ENCODE data around the gene PDE1A. TPM values are rescaled to one million over a fixed set of nuclear protein-coding genes. Genes with fewer than 3 reads are reported as not detected.
"Not testable (repeated sequence)": the region's sequence is repeated elsewhere in the genome, so short reads cannot be mapped to it uniquely, and the experiment has no call there.

The PDE1A gene
- total RNA-seq, 1 experiment from 2014 or later = 7.0 TPM

DNA sequence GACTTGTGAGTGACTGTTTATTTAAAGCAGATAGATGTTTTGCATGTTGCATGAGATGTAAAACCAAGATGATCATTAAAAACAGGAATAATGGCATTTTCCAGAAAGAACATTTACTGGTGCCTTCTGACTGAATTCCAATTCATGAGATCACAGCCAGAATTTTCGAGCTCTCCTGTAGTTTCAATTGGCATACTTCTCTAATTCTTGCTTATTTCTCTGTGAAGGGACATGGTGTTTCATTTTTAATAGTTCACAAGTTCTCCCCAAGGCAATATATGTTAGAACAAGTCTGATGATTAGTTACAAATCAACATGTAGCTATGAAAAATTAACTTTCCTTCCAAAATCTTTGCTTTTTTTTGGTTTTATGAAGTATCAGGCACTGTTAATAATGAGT, 105.7 kb downstream of the PDE1A start:
- no peak overlapping the region for H3K4me3 ChIP-seq
- no peak for DNase-seq
- H3K9me3 ChIP-seq = no peaks in the 10 kb centered on the region
- H3K36me3 ChIP-seq = no peaks in the 10 kb centered on the region
- no peaks in the 10 kb centered on the region for H3K27me3 ChIP-seq

DNA sequence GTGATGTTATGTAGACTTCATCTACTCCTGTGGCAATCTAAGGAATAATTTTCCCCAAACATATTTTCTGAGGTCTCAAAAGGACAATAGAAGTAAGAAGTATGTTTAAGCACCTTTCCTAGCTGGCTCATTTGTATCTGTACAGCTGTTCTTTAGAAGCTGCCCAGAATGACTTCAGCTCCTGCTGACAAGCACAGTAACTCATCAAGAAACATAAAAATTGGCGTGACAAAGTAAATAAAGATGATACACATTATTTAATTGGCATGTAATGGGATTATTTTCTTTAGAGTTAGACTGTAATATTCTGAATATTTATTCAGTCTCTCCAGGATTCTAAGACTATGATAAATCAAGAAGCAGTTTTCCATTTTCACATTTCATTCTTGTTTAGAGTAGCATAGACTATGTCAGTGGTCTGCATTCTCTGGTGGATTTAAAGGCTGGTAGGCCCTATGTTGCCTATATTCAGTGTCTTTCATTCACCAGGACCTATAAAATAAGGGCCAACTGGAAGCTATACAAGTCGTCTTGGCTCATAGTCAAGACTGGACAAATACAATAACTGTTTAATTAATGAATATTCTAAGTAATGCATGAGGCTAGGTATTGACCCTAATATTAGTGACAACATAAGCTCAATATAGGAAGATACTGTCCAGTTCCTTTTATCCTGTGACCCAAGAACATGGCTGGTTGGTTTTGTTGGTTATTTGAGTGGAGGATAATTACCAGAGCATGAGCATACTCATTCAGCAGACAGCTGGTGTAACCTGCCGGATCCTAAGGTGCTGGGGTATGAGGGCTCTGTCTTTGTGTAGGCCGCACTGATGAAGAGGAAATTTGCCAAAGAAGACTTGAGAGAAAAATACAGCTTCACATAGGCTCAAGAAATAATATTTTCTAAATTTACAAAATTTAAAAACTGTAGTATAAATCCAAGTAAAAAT, 107.0 kb downstream of the PDE1A start:
- Histone ChIP-seq H3K27me3 (no peaks in the 10 kb centered on the region), H3K36me3 (no peaks in the 10 kb centered on the region), H3K4me3 (no peak overlapping the region), H3K9me3 (no peaks in the 10 kb centered on the region)
- DNase-seq = peak; percentile 46

DNA sequence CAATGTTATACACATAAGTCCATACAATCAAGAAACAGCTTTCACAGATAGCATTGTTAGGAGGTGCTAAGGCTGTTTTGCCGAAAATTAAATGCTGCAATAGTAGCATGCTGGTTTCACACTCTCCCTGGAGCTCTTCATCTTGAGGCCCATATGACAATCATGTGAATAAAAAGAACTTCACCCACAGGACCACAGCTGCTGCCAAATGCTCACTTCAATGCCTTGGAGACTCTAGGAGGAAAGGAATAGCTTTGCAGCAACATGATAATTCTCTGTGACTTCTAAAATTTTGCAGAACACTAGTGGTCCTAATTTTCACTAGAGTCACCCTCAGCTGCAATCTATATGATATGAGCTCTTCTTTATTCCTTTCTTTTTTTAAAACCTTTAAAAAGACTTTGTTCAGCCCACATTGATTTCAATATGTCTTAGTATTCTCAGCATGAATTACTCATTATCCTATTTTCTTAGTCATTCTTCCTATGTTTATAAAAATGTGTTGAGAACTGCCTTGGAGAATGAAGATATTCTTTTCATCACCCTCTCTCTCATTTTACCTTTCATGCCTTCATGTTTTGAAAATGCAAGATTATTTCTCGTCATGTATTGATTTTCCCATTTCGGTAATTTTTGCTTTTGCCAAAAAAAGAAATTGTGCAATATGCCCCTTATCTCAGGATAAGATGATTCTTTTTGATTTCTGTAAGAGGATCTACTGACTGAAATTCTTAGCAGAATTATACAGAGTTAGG, 108.2 kb downstream of the PDE1A start:
- Histone ChIP-seq H3K9me3 (no peaks in the 10 kb centered on the region), H3K27me3 (no peaks in the 10 kb centered on the region), H3K36me3 (no peaks in the 10 kb centered on the region), H3K4me3 (no peak overlapping the region)
- peak; percentile 51 for DNase-seq

DNA sequence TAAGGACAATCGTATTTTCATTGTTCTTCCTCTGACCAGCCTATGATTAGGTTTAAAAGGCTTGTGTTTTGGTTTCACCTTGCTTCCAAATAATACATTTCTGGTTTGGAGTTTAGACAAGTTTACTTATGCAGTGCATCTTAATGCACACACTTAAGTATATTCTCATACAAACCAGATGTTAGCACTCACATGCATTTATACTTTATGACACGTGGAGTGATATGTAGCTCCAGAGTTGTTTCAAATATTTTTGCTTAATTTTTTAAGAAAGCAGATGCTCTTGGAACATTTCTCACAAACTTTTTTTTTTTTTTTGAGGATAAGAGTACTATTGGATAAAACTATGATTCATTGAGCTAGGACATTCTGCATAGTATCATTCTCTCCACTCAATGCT, 109.9 kb downstream of the PDE1A start:
- no peaks in the 10 kb centered on the region for H3K9me3 ChIP-seq
- no peak overlapping the region for H3K4me3 ChIP-seq
- no peaks in the 10 kb centered on the region for H3K27me3 ChIP-seq
- H3K36me3 ChIP-seq = no peaks in the 10 kb centered on the region
- no peak for DNase-seq

DNA sequence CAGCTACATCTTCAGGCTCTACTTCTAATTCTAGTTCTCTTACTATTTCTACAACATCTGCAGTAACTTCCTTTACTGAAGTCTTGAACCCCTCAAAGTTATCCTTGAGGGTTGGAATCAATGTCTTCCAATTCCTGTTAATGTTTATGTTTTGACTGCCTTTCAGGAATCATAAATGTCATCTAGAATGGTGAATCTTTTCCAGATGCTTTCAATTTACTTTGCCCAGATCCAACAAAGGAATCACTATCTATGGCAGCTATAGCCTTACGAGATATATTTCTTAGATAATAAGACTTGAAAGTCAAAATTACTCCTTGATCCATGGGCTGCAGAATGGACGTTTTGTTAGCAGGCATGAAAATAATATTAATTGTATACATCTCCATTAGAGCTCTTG, 123.9 kb downstream of the PDE1A start:
- no peak for DNase-seq
- Histone ChIP-seq H3K4me3 (no peak overlapping the region), H3K27me3 (no peaks in the 10 kb centered on the region), H3K36me3 (no peaks in the 10 kb centered on the region), H3K9me3 (no peaks in the 10 kb centered on the region)

DNA sequence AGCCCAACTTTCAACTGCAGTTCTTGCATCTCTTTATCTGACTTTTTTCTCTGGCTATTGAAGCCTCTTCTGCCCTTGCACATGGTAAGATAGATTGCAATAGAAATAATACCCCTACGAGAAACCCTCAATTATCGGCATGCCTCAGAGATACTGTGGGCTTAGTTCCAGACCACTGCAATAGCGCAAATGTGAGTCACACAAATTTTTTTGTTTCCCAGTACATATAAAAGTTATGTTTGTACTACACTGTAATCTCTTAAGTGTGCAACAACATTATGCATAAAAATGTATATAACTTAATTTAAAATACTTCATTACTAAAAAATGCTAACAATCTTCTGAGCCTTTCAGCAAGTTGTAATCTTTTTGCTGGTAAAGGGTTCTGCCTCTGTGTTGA, 124.7 kb downstream of the PDE1A start:
- Histone ChIP-seq H3K27me3 (no peaks in the 10 kb centered on the region), H3K36me3 (no peaks in the 10 kb centered on the region), H3K4me3 (no peak overlapping the region), H3K9me3 (no peaks in the 10 kb centered on the region)
- peak; percentile 68 for DNase-seq

DNA sequence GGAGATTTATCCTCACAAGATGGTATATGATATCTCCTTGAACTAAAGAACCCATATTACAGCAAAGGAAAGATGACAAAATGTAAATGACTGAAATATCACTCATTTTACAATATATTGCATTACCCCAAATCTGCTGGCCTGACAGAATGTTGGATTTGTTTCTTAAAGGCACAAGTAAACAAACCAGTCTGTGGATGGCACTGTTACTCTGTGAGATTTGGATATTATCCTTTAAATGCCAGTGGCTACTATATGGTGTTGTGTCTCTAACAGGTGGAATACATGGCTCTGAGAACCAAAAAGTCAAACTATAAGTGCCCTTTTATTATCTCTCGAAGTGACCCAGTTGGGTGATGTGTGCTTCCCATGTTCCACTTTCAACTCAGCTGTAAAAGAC, 125.7 kb downstream of the PDE1A start:
- H3K36me3 ChIP-seq = no peaks in the 10 kb centered on the region
- H3K9me3 ChIP-seq = no peaks in the 10 kb centered on the region
- DNase-seq = no peak
- H3K27me3 ChIP-seq = no peaks in the 10 kb centered on the region
- no peak overlapping the region for H3K4me3 ChIP-seq

DNA sequence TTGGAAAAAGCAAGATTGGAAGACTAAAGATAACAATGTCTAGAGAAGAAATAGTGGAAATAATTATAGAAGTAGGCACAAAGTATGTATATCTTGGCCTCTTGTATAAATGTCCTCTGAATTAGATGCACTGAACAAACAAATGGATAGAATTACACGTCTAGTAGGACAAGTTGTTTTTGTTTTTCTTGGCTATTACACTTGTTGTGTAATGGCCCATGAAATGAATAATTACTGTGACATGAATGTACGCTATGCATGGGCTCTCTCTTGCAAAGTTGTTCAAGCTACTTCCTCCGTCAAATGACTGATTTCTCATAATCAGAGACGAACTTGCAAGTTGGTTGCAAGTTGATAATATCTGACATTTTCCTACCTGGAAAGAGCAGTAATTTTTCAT, 126.2 kb downstream of the PDE1A start:
- no peaks in the 10 kb centered on the region for H3K27me3 ChIP-seq
- no peaks in the 10 kb centered on the region for H3K9me3 ChIP-seq
- DNase-seq = no peak
- no peaks in the 10 kb centered on the region for H3K36me3 ChIP-seq
- no peak overlapping the region for H3K4me3 ChIP-seq

DNA sequence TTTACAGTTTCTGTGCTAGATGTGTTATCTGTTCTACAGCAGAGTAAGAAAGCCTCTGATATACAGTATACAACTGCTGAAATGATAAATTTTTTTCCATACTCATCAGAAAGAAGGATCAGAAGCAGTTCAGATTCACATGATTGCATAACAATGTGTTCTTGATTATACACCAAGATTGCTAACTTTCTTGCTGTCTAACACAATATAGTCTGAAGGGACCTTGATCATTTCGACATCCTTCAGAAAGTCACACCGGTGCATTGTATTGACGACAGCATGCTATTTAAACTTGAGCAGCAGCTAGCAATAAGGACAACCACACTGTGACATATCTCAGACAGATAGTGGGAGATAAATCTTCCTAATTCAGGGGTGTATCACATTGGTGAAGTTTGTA, 127.2 kb downstream of the PDE1A start:
- Histone ChIP-seq H3K9me3 (no peaks in the 10 kb centered on the region), H3K36me3 (no peaks in the 10 kb centered on the region)

DNA sequence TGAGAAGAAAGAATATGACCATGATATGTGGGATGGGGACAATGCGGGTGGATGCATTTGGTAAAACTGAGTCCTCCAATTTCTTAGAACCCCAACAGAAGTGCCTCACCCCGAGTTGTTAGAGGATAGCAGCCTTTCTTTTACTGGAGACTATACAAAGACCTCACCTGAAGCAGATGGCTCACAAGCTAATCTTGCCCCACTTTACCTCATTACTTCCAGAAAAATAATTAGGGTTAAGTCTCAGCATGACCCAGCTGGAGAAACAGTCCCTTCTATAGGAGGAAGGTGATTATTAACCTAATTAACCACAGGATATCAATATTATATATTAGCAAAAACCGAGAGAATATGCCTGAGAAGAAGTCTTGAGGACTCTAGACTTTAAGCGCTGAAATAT, 128.4 kb downstream of the PDE1A start:
- Histone ChIP-seq H3K27me3 (no peaks in the 10 kb centered on the region), H3K9me3 (no peaks in the 10 kb centered on the region), H3K4me3 (no peak overlapping the region), H3K36me3 (no peaks in the 10 kb centered on the region)
- no peak for DNase-seq

More for the DNA sequence above, 127.2 kb downstream of the PDE1A start:
- no peaks in the 10 kb centered on the region for H3K27me3 ChIP-seq
- DNase-seq = no peak
- no peak overlapping the region for H3K4me3 ChIP-seq

DNA sequence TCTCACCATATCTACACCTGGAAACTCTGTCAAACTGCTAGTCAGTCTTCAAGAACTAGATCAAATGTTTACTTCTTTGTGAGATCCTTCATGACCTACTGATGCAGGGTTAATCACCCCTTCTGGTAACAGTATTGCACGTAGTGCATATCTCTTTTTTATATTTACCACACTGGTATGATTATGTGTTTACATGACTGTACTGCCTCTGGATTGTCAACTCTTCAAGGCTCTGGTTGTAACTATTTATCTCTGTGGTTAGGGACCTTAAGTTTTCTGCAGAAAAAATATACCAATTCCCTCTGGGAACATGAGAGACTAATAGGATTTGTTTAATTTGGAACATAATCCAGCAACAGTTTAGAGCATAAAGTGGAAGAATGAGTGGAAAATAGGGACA, 135.5 kb downstream of the PDE1A start:
- no peaks in the 10 kb centered on the region for H3K9me3 ChIP-seq
- no peak for DNase-seq
- no peaks in the 10 kb centered on the region for H3K27me3 ChIP-seq
- H3K4me3 ChIP-seq = no peak overlapping the region
- no peaks in the 10 kb centered on the region for H3K36me3 ChIP-seq

DNA sequence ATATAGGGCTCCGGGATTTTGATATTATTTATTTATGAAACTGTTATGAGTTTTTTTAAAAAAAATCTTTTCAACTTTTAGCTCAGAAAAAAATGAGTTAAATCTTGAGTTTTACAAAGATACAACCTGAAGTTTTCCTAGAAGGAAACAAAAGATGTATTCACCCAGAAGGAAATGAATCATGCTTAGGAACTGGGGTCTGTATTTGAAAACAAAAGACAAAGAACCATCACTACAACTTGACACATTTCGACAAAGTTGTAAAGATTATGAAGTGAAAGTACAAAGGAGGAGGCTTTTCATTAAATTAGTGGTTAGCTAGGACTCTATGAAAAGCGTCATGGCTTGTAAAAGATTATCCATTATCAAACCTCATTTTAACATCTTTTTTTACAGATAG, 143.3 kb downstream of the PDE1A start:
- DNase-seq = no peak
- no peaks in the 10 kb centered on the region for H3K27me3 ChIP-seq
- no peaks in the 10 kb centered on the region for H3K9me3 ChIP-seq
- no peak overlapping the region for H3K4me3 ChIP-seq
- H3K36me3 ChIP-seq = no peaks in the 10 kb centered on the region

DNA sequence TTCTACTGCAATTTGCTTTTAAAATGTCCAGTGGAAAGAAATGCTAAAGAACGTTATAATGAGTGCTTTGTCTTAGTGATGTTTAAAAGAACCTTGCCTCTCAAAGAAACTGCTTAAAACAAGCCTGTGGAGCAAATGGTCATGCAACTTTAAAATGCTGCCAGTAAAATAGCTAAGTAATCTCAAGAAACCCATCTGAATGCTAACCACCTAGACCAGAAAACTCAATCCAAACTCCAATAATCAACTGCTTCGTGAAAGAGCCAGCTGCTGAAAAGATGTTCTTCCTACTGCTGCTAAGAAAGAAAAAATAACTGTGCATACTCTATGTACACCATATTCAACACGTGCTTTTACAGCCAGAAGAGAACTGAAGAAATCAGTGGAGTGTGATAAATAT, 145.6 kb downstream of the PDE1A start:
- no peak for DNase-seq
- Histone ChIP-seq H3K4me3 (no peak overlapping the region), H3K36me3 (no peaks in the 10 kb centered on the region), H3K9me3 (0 out of 2 replicates have a peak, but pooled peaks cover 6% of the 10 kb centered on the region), H3K27me3 (no peaks in the 10 kb centered on the region)

DNA sequence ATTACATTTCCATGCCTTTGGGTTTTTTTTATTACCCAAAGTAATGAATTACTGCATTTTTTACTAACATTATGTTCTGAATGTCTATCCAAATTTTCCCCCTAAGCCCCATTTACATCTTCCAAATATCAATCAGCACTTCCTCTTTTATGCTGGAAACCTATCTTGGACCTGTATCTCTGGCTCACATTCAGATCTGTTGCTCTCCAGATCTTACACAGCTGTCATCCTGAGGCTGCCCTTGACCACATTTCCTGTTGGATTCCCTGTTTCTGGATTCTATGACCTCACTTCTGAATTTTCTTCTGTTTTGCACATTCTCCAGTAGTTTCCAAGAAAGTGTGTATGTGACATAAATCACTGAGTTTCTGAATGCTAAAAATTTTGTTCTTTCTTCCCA, 146.7 kb downstream of the PDE1A start:
- no peaks in the 10 kb centered on the region for H3K36me3 ChIP-seq
- no peak overlapping the region for H3K4me3 ChIP-seq
- 0 out of 2 replicates have a peak, but pooled peaks cover 6% of the 10 kb centered on the region for H3K9me3 ChIP-seq
- H3K27me3 ChIP-seq = no peaks in the 10 kb centered on the region
- no peak for DNase-seq

DNA sequence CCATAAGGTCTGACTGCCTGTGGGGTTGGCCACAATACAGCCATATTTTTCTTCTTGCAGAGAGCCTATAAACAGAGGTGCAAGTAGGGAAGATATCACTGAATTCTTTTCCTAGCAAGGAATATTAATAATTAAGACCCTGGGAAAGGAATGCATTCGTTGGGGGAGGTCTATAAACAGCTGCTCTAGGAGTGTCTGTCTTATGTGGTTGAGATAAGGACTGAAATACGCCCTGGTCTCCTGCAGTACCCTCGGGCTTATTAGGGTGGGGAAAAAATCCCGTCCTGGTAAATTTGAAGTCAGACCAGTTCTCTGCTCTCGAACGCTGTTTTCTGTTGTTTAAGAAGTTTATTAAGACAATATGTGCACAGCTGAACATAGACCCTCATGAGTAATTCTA, 150.2 kb downstream of the PDE1A start:
- H3K36me3 ChIP-seq, DNase-seq, H3K9me3 ChIP-seq, H3K4me3 ChIP-seq, H3K27me3 ChIP-seq: not testable (repeated sequence)

DNA sequence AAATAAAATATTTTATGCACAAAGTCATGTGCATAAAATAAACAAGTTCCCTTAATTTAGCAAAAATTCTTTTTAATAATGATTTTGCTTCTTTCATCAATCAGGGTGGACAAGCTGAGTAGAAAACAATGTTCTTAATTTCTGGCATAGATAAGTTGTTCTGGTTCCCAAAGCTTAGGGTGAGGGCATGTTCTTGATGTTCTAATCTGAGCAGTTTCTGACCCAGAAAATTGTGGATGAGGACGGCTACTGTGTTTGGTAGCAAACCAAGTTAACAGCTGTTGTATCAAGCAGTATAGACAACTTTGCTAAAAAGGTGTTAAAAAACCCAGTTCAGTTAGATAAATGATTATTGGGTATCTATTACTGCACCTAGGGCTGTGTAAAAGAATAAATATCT, 158.9 kb downstream of the PDE1A start:
- Histone ChIP-seq H3K4me3 (no peak overlapping the region), H3K9me3 (no peaks in the 10 kb centered on the region), H3K27me3 (no peaks in the 10 kb centered on the region), H3K36me3 (no peaks in the 10 kb centered on the region)
- no peak for DNase-seq

DNA sequence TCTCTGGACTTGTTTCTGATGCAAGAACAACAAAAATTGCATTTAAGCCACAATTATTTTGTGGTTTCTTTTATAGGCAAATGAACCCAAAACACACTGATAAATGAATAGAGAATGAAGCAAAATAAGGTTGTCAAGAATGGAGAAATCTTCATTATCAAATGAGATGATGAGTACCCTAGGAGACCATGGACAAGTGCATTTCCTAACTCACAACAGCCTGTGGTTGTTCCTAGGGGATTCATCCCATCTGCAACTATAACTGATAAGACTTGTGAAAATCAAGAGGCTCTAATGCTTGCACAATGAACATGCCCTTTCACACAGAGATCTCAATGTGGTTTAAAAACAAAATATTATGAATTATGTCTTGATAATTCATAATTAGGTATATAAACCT, 159.9 kb downstream of the PDE1A start:
- Histone ChIP-seq H3K27me3 (no peaks in the 10 kb centered on the region), H3K9me3 (no peaks in the 10 kb centered on the region), H3K4me3 (no peak overlapping the region), H3K36me3 (no peaks in the 10 kb centered on the region)
- no peak for DNase-seq

DNA sequence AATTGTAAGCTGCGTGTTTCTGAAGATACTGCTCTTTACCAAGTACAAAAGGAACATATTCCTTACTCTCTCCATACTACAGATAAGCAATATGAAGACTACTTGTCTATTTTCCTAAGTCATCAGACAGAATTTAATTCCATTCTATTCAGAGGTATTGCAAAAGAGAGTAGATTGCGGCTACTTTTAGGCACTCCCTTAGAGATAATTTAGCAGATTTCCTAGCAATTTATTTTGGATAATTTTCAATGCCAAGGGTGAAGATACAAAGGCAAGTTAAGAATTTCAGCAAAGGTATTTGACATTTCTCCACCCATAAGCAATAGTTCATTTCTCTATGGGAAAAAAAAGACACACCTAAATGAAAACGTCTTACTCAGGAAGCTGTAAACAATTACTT, 161.1 kb downstream of the PDE1A start:
- no peak for DNase-seq
- Histone ChIP-seq H3K9me3 (no peaks in the 10 kb centered on the region), H3K4me3 (no peak overlapping the region), H3K36me3 (no peaks in the 10 kb centered on the region), H3K27me3 (no peaks in the 10 kb centered on the region)
